ENCODE measurements around the gene CFAP92.

The CFAP92 gene

GRCh38 chr3:128878556-128879124, 115.2 kb downstream of the CFAP92 start:
- H3K4me3 ChIP-seq (ENCODE audit: low read depth, low read length) = peak overlapping the region; percentile 85
- peak; percentile 48 for DNase-seq (ENCODE audit: low read depth)
- no peak for TF ChIP-seq CTCF (IDR thresholded peaks at IDR 0.05; ENCODE audit: insufficient read depth, low read depth, low read length, missing control alignments)

- no peak for DNase-seq (ENCODE audit: low read depth)
- peak overlapping the region; percentile 85 for H3K4me3 ChIP-seq (ENCODE audit: low read depth, low read length)
- no peak for TF ChIP-seq CTCF (IDR thresholded peaks at IDR 0.05; ENCODE audit: insufficient read depth, low read depth, low read length, missing control alignments)
Observed at GRCh38 chr3:128878011-128878457, 115.8 kb downstream of the CFAP92 start.

- peak; percentile 48 for TF ChIP-seq CTCF (IDR thresholded peaks at IDR 0.05; ENCODE audit: insufficient read depth, low read depth, low read length, missing control alignments)
- DNase-seq (ENCODE audit: low read depth) = peak; percentile 54
- H3K4me3 ChIP-seq (ENCODE audit: low read depth, low read length) = no peak overlapping the region
Observed at GRCh38 chr3:128875556-128876120, 118.2 kb downstream of the CFAP92 start.

- no peak for TF ChIP-seq CTCF (IDR thresholded peaks at IDR 0.05; ENCODE audit: insufficient read depth, low read depth, low read length, missing control alignments)
- no peak overlapping the region for H3K4me3 ChIP-seq (ENCODE audit: low read depth, low read length)
- no peak for DNase-seq (ENCODE audit: low read depth)
Observed at GRCh38 chr3:128874481-128875180, 119.2 kb downstream of the CFAP92 start.

- DNase-seq (ENCODE audit: low read depth) = no peak
- H3K4me3 ChIP-seq (ENCODE audit: low read depth, low read length) = no peak overlapping the region
- no peak for TF ChIP-seq CTCF (IDR thresholded peaks at IDR 0.05; ENCODE audit: insufficient read depth, low read depth, low read length, missing control alignments)
Observed at GRCh38 chr3:128873244-128874022, 120.4 kb downstream of the CFAP92 start.

GRCh38 chr3:128872744-128873143, 121.1 kb downstream of the CFAP92 start:
- no peak overlapping the region for H3K4me3 ChIP-seq (ENCODE audit: low read depth, low read length)
- TF ChIP-seq CTCF (IDR thresholded peaks at IDR 0.05; ENCODE audit: insufficient read depth, low read depth, low read length, missing control alignments) = no peak

More at GRCh38 chr3:128872744-128873143, 121.1 kb downstream of the CFAP92 start:
- DNase-seq (ENCODE audit: low read depth) = no peak
